Heart left ventricle (tissue), 13 donors: ENCODE data around the gene RPEL1.

Experiments used
- POLR2A ChIP-seq, 2 donors: fragments of 450-650 bp; IDR thresholded peaks; one replicate each; pipeline ENCODE4 v1.6.1; 2017; ENCODE audit warnings: antibody characterized with exemption in 2 of 2, mild to moderate bottlenecking in 2 of 2, moderate library complexity in 2 of 2
- TF ChIP-seq, protein P1 (sequence below), 12 donors: fragments of 200-600 bp; sonication (generic) in 4 of 12; IDR thresholded peaks; one replicate each; pipeline versions ENCODE4 v1.5.0 to v1.8.0; 2018 to 2022; ENCODE audit warnings: antibody characterized with exemption in 12 of 12, mild to moderate bottlenecking in 5 of 12
- donor health status: ischemic (EF 13 %, LVEDD 7.1; RV severe dilation, severe dysfunction).
- donor health status: DM: no; HTN: yes; CAD: no.
- donor health status: DM: no; HTN: no; CAD: no.
- donor health status: ischemic (EF 25% LVEDD 6.9; RV normal size, moderate dysfunction).
- donor health status: ischemic (EF 25% LVEDD 5.7; RV mildly dilated, moderate dysfunction).
- donor health status: ischemic (EF 35%, LVEDD 5.7; RV mildly dilated, moderate dysfunction).
- donor health status: nonischemic (EF 11% LVEDD 7.7; RV severe dilation, severe dysfunction).
- donor health status: DM: yes; HTN: yes; CAD: no.
- donor health status: PGD.
- donor health status: ischemic (EF 29% LVEDD 5.4; RV normal size, mild dysfunction).
- donor health status: nonischemic (EF 23%, LVEDD 6.1; RV moderate dilation, normal function).

DNA sequence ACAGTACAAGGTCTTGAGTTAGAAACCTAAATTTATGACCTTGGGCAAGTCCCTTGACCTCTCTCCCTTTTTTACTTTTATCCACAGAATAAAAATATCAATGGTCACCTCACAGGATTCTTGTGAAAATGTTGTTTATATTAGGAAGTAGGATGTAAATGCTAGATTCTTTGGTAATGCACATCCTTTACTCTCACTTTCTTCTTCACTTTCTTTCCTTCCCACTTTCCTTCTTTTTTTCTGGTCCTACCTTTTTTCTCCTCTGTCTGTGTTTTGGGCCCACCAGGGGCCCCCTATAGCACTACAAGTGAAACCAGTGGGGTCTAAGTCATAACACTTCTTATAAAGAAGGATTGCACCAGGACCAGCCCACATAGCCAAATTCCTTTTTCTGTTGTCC lies 12.1 kb downstream of the RPEL1 start:
- TF ChIP-seq, protein P1, sequence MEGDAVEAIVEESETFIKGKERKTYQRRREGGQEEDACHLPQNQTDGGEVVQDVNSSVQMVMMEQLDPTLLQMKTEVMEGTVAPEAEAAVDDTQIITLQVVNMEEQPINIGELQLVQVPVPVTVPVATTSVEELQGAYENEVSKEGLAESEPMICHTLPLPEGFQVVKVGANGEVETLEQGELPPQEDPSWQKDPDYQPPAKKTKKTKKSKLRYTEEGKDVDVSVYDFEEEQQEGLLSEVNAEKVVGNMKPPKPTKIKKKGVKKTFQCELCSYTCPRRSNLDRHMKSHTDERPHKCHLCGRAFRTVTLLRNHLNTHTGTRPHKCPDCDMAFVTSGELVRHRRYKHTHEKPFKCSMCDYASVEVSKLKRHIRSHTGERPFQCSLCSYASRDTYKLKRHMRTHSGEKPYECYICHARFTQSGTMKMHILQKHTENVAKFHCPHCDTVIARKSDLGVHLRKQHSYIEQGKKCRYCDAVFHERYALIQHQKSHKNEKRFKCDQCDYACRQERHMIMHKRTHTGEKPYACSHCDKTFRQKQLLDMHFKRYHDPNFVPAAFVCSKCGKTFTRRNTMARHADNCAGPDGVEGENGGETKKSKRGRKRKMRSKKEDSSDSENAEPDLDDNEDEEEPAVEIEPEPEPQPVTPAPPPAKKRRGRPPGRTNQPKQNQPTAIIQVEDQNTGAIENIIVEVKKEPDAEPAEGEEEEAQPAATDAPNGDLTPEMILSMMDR (IDR thresholded peaks at IDR 0.05) = no peak
- TF ChIP-seq POLR2A (IDR thresholded peaks at IDR 0.05) = no peak
